Measurements from ENCODE around the gene KCNQ5. TPM values are rescaled to one million over a fixed set of nuclear protein-coding genes. Genes with fewer than 3 reads are reported as not detected.

KCNQ5 gene
- total RNA-seq, 6 donors from 2014 or later, result 0.30 to 3.1 (median 0.32) TPM

- ATAC-seq (ENCODE audit: low FRiP score in 2 of 2), result no peak
- Histone ChIP-seq H3K27me3 (no peaks in the 10 kb centered on the region), H3K4me1 (no peaks in the 10 kb centered on the region), H3K4me3 (no peak overlapping the region), H3K27ac (no peak overlapping the region), H3K9me3 (no peaks in the 10 kb centered on the region), H3K36me3 (no peaks in the 10 kb centered on the region)
- TF ChIP-seq POLR2AphosphoS5 (IDR thresholded peaks at IDR 0.05) (no peak), EP300 (IDR thresholded peaks at IDR 0.05) (no peak), POLR2A (IDR thresholded peaks at IDR 0.05) (no peak), CTCF (IDR thresholded peaks at IDR 0.05) (no peak)
- 77 to 84% methylated on average over 2 of the region's 2 CpGs for WGBS, 2 donors
- no peak for DNase-seq
These were observed 14.4 kb downstream of the KCNQ5 start for GRCh38 chr6:72636215-72636614.

GRCh38 chr6:72636786-72637185 lies 14.9 kb downstream of the KCNQ5 start:
- H3K27me3 ChIP-seq, result no peaks in the 10 kb centered on the region
- H3K9me3 ChIP-seq, result no peaks in the 10 kb centered on the region
- H3K4me1 ChIP-seq, result no peaks in the 10 kb centered on the region
- H3K27ac ChIP-seq, result no peak overlapping the region
- DNase-seq (no peak), ATAC-seq (ENCODE audit: low FRiP score in 2 of 2) (no peak)
- TF ChIP-seq POLR2A (IDR thresholded peaks at IDR 0.05), result no peak
- TF ChIP-seq EP300 (IDR thresholded peaks at IDR 0.05), result no peak
- TF ChIP-seq POLR2AphosphoS5 (IDR thresholded peaks at IDR 0.05), result no peak
- TF ChIP-seq CTCF (IDR thresholded peaks at IDR 0.05), result no peak
- no peak overlapping the region for H3K4me3 ChIP-seq
- H3K36me3 ChIP-seq, result no peaks in the 10 kb centered on the region
- 80 to 81% methylated on average over 3 of the region's 3 CpGs for WGBS, 2 donors

GRCh38 chr6:72639920-72640614 lies 18.2 kb downstream of the KCNQ5 start:
- WGBS, 2 donors, result 81 to 84% methylated on average over 5 of the region's 5 CpGs
- Histone ChIP-seq H3K4me3 (no peak overlapping the region), H3K9me3 (no peaks in the 10 kb centered on the region), H3K4me1 (no peaks in the 10 kb centered on the region), H3K27me3 (no peaks in the 10 kb centered on the region), H3K27ac (no peak overlapping the region), H3K36me3 (no peaks in the 10 kb centered on the region)
- DNase-seq, result no peak
- no peak for TF ChIP-seq EP300 (IDR thresholded peaks at IDR 0.05)
- no peak for TF ChIP-seq CTCF (IDR thresholded peaks at IDR 0.05)
- TF ChIP-seq POLR2A (IDR thresholded peaks at IDR 0.05), result no peak
- no peak for TF ChIP-seq POLR2AphosphoS5 (IDR thresholded peaks at IDR 0.05)
- no peak for ATAC-seq (ENCODE audit: low FRiP score in 2 of 2)

- no peak for ATAC-seq (ENCODE audit: low FRiP score in 2 of 2)
- no peaks in the 10 kb centered on the region for H3K36me3 ChIP-seq
- H3K27me3 ChIP-seq, result no peaks in the 10 kb centered on the region
- H3K9me3 ChIP-seq, result no peaks in the 10 kb centered on the region
- H3K4me3 ChIP-seq, result no peak overlapping the region
- no peak overlapping the region for H3K27ac ChIP-seq
- TF ChIP-seq POLR2A (IDR thresholded peaks at IDR 0.05) (no peak), CTCF (IDR thresholded peaks at IDR 0.05) (no peak), EP300 (IDR thresholded peaks at IDR 0.05) (no peak), POLR2AphosphoS5 (IDR thresholded peaks at IDR 0.05) (no peak)
- no peak for DNase-seq
- H3K4me1 ChIP-seq, result no peaks in the 10 kb centered on the region
These were observed 18.7 kb downstream of the KCNQ5 start for GRCh38 chr6:72640615-72640930.

- no peak overlapping the region for H3K4me3 ChIP-seq
- no peaks in the 10 kb centered on the region for H3K27me3 ChIP-seq
- 91 to 93% methylated on average over 1 of the region's 1 CpG for WGBS, 2 donors
- DNase-seq, result no peak
- no peak for TF ChIP-seq POLR2AphosphoS5 (IDR thresholded peaks at IDR 0.05)
- TF ChIP-seq EP300 (IDR thresholded peaks at IDR 0.05), result no peak
- no peak for TF ChIP-seq CTCF (IDR thresholded peaks at IDR 0.05)
- TF ChIP-seq POLR2A (IDR thresholded peaks at IDR 0.05), result no peak
- H3K9me3 ChIP-seq, result no peaks in the 10 kb centered on the region
- H3K4me1 ChIP-seq, result no peaks in the 10 kb centered on the region
- H3K36me3 ChIP-seq, result no peaks in the 10 kb centered on the region
- no peak for ATAC-seq (ENCODE audit: low FRiP score in 2 of 2)
- H3K27ac ChIP-seq, result no peak overlapping the region
These were observed 20.6 kb downstream of the KCNQ5 start for GRCh38 chr6:72642435-72642834.
